GM21367 (cell line): ENCODE data around the gene STAT1.
"Not testable (repeated sequence)": the region's sequence is repeated elsewhere in the genome, so short reads cannot be mapped to it uniquely, and the experiment has no call there.

ENCODE experiments used
- ATAC-seq: cut with Tn5 transposase; IDR thresholded peaks from one replicate; pipeline ENCODE4 v1.9.1; 2021; ENCODE audit not compliant: unreplicated experiment

The STAT1 gene

GRCh38 chr2:191009541-191010374, 4.2 kb downstream of the STAT1 start:
- no peak for ATAC-seq

DNA sequence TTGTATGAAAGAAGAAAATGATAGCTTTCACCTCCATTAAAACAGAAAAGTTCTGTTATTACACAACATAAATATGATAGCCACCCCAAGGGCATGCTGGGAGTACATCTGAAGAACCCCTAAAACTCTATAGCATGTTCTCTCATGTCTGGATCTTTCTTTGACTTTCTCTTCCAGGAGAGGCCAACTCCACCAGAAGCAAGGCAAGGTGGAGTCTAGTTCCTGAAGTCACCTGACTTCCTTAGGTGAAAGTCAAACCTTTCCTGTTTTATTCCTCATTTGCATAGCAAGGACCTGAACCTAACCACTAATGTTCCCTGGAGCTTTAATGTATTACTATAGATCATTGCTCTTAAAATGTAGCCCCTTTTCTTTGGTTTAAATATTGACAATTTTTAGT, 5.7 kb downstream of the STAT1 start:
- ATAC-seq = no peak

DNA sequence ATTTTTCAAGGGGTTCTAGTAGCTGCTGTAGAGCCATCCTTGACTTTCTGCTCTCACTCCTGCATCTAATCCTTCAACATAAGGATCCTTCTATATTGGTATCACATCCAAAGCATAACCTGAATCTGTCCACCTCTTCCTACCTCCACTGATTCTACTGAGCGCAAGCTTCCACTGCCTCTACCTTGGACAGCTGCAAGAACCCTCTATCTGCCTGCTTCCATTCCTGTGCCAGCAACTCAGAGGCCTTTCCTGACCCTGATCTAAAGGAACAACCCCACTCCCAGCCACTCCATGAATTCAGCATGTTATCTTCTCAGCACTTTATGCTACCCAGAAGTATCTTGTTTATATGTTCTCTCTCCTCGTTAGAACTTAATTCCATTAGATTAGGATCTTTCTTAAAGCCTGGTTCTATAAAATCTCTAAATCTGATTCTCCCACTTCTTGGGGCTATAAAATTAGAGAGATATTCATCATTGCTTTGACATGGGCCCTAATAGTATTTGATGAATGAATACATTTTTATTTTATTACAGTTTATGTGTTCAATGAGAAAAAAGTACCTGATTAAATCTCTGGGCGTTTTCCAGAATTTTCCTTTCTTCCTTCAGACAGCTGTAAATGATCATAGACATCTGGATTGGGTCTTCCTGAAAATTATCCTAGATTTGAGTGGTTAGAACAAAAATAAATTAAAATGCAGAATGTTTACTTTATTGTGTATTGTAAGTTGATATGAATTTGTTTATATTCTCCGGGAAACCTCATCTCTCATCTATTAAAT, 6.8 kb downstream of the STAT1 start:
- no peak for ATAC-seq

- no peak for ATAC-seq
These were observed 7.7 kb downstream of the STAT1 start for GRCh38 chr2:191006297-191006696.

GRCh38 chr2:191003405-191004309, 10.3 kb downstream of the STAT1 start:
- no peak for ATAC-seq

GRCh38 chr2:191001624-191002023, 12.3 kb downstream of the STAT1 start:
- no peak for ATAC-seq

GRCh38 chr2:191001032-191001431, 12.9 kb downstream of the STAT1 start:
- ATAC-seq = no peak

GRCh38 chr2:190999949-191000665, 13.9 kb downstream of the STAT1 start:
- no peak for ATAC-seq

GRCh38 chr2:190999058-190999457, 14.9 kb downstream of the STAT1 start:
- no peak for ATAC-seq

DNA sequence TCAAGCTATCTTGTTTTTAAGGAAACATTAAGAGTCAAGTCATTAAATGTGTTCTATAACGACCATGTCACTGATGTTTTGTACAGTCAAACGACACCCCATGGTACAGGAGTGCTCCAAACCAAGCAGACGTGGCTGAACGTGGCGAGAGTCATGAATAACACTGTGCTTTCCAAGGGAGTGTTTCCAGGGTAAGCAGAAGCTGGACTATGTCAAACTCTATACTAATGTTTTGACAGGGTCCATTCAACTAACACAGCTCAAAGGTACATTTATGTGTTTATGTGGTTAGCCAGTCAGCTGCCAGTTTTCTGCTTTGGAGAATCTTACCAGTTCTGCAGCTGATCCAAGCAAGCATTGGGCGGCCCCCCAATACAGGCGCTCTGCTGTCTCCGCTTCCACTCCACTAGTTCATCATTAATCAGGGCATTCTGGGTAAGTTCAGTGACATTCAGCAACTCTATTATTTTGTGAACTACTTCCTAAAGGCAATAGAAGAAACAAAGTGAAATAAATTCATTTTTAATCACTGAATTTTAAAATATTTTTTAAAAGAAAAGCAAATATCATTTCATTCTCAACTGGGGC, 16.4 kb downstream of the STAT1 start:
- ATAC-seq = no peak

GRCh38 chr2:190996947-190997346, 17.0 kb downstream of the STAT1 start:
- no peak for ATAC-seq

DNA sequence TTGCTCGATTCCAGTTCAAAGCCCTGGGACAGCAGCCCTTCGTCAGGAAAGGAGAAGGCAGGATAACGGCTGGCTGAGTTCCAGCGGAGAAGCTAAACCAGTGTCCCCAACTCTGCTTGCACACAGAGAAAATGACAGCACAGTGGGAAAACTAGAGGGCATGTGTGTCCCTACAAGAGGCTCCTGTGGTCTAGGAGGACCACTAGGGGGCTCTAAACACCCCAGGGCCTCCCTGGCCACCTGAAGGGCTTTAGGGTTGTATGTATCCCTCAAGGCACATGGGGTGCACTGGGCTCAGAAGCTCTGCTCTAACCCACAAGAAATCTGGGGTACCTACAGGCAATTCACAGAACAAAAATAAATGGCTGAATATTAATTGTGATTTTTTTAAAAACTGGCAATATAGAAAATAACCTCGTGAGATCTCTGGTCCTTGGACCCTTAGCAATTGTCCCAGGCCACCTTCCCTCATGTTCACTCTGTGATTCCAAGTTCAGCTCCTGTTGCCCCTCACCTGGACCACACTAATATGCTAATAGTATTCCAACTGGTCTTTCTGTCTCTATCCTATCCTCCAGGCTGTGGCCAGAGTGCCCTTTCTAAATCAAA, 17.5 kb downstream of the STAT1 start:
- ATAC-seq = no peak

GRCh38 chr2:190995315-190995714, 18.7 kb downstream of the STAT1 start:
- ATAC-seq = not testable (repeated sequence)

GRCh38 chr2:190994148-190994547, 19.8 kb downstream of the STAT1 start:
- ATAC-seq = no peak

DNA sequence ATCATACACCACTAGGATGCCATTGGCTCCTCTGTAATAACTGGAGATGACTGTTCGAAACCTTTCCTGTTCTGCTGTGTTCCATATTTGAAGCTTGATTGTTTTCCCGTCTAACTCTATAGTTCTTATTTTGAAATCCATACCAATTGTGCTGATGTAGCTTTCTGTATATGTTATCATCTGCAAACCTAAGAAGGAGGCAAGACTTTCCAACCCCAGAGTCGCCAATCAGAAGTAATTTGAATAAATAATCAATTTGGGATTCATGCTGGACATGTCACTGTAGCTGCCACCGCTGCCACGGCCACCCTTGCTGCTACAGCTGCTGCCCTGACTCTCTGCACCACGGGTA, 20.7 kb downstream of the STAT1 start:
- no peak for ATAC-seq

DNA sequence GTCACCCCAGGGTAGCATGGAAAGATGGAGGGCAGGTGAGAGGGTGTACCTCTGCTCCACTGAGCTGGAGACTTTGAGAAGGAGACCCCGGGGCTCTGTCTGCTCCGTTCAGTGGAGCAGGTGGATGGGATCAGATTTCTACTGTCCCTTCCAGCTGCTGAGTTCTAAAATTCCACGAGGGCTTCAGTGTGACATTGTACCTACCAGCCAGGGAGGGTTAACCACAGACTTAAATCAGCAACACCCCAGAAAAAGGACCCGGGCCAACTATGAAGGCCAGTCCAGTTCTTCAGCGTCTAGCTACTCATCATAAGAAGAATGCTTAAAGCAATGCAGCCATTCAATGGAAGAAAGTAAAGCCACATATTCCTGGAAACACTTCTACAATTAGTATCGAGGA, 23.8 kb downstream of the STAT1 start:
- no peak for ATAC-seq

DNA sequence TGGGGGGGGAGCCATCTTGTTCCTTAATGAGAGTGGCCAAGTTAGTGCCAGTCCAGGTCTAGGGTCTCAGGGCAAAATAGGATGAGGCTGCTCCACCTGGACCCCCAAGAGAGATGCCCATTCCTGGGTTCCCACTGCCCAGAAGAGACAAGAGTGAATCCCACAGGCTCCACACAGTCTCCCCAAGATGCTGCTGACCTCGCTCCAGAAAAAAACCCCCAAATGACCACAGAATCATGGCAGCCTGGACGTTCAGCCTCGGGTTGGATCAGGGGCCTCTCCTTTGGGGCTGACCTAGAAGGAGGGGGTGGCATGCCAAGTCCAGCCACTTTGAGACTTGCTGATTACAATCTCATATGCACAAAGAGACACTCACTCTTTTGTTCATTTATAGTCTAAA, 25.1 kb downstream of the STAT1 start:
- no peak for ATAC-seq

- ATAC-seq = no peak
These were observed 26.0 kb downstream of the STAT1 start for GRCh38 chr2:190987938-190988337.

GRCh38 chr2:190987116-190987515, 26.9 kb downstream of the STAT1 start:
- no peak for ATAC-seq
